ENCODE measurements around the gene GMDS. TPM values are rescaled to one million over a fixed set of nuclear protein-coding genes. Genes with fewer than 3 reads are reported as not detected.

Gene GMDS
- total and polyA plus RNA-seq, 2 donors (not counting 1 experiment from before 2014, with no cell fraction given), result 11.5 to 16.4 TPM

DNA sequence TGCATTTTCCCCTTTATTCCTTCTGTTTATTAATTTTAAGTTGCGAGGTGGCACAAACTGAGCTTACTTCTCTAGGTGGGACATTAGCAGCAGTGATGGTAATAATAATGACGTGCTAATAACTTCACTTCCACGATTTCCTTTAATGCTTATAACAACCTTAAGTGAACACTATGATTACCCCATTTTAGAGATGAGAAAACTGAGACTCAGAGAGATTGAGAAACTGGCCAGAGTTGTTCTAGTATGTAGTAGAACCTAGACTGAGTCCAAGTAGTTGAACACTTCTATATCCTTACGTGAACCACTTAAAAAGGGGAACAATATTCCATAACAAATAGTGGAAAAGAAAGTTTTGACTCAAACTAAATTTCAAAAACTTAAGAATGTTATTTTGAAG, 297.5 kb downstream of the GMDS start:
- no peak for ATAC-seq (ENCODE audit: low read depth)
- ChIA-PET POLR2A (no interaction called here), CTCF (no interaction called here)
- DNase-seq, result no peak
- H3K4me3 Mint-ChIP-seq, result no peak overlapping the region
- WGBS (ENCODE audit: insufficient coverage), result no CpG with 5 or more reads among the region's 4 CpGs
- intact Hi-C loops (cut with micrococcal nuclease), result no loop called here
- no peak overlapping the region for H3K27ac ChIP-seq (ENCODE audit: low read length in 2 of 2)
- no peaks in the 10 kb centered on the region for H3K36me3 ChIP-seq (replicated peaks in 1 of 2; ENCODE audit: control extremely low read depth in 1 of 2, control insufficient read depth in 1 of 2, extremely low read depth in 1 of 2, insufficient read depth in 2 of 2, low read length in 1 of 2)
- H3K4me1 ChIP-seq (ENCODE audit: control insufficient read depth in 2 of 2, insufficient read depth in 2 of 2, low read length in 2 of 2), result no peaks in the 10 kb centered on the region
- H4K20me1 ChIP-seq (ENCODE audit: control insufficient read depth, insufficient read depth, low read length, poor library complexity, severe bottlenecking), result no peaks in the 10 kb centered on the region
- no peak overlapping the region for H2AFZ ChIP-seq (ENCODE audit: insufficient read depth, low read depth, low read length, poor library complexity, severe bottlenecking)
- no peak overlapping the region for H3K9ac ChIP-seq (ENCODE audit: low read length)
- no peak overlapping the region for H3K27ac Mint-ChIP-seq
- H3K9me3 ChIP-seq (ENCODE audit: control extremely low read depth in 1 of 3, control insufficient read depth in 2 of 3, insufficient read depth in 1 of 3, low read length in 2 of 3), result no peaks in the 10 kb centered on the region
- H3K4me3 ChIP-seq (ENCODE audit: control extremely low read depth in 1 of 5, extremely low read depth in 1 of 5, insufficient read depth in 1 of 5, low read depth in 2 of 5, low read length in 4 of 5), result no peak overlapping the region
- no peaks in the 10 kb centered on the region for H3K27me3 Mint-ChIP-seq
- H3K4me1 Mint-ChIP-seq, result no peaks in the 10 kb centered on the region
- no peaks in the 10 kb centered on the region for H3K27me3 ChIP-seq (replicated peaks in 1 of 4; ENCODE audit: control extremely low read depth in 1 of 4, control insufficient read depth in 3 of 4, insufficient read depth in 4 of 4, low read length in 3 of 4)
- no peak overlapping the region for H3K4me2 ChIP-seq (replicated peaks; ENCODE audit: low read depth, low read length, poor library complexity, severe bottlenecking)
- no peak for TF ChIP-seq CTCF (IDR thresholded peaks at IDR 0.05)
- no peak for TF ChIP-seq EZH2 (IDR thresholded peaks at IDR 0.05; ENCODE audit: borderline replicate concordance, insufficient read depth, low read depth, low read length, poor library complexity, severe bottlenecking)
- H3K79me2 ChIP-seq (ENCODE audit: control insufficient read depth, insufficient read depth, low read length), result no peaks in the 10 kb centered on the region
- H3K9me3 Mint-ChIP-seq (ENCODE audit: insufficient read depth), result no peaks in the 10 kb centered on the region

GRCh38 chr6:1946583-1946982, 298.8 kb downstream of the GMDS start:
- TF ChIP-seq EZH2 (IDR thresholded peaks at IDR 0.05; ENCODE audit: borderline replicate concordance, insufficient read depth, low read depth, low read length, poor library complexity, severe bottlenecking), result no peak
- no peak for TF ChIP-seq CTCF (IDR thresholded peaks at IDR 0.05)
- intact Hi-C loops (cut with micrococcal nuclease), result no loop called here
- no peak overlapping the region for H3K9ac ChIP-seq (ENCODE audit: low read length)
- no peaks in the 10 kb centered on the region for H4K20me1 ChIP-seq (ENCODE audit: control insufficient read depth, insufficient read depth, low read length, poor library complexity, severe bottlenecking)
- no peaks in the 10 kb centered on the region for H3K9me3 ChIP-seq (ENCODE audit: control extremely low read depth in 1 of 3, control insufficient read depth in 2 of 3, insufficient read depth in 1 of 3, low read length in 2 of 3)
- H3K79me2 ChIP-seq (ENCODE audit: control insufficient read depth, insufficient read depth, low read length), result no peaks in the 10 kb centered on the region
- H3K36me3 ChIP-seq (replicated peaks in 1 of 2; ENCODE audit: control extremely low read depth in 1 of 2, control insufficient read depth in 1 of 2, extremely low read depth in 1 of 2, insufficient read depth in 2 of 2, low read length in 1 of 2), result no peaks in the 10 kb centered on the region
- H3K27me3 ChIP-seq (replicated peaks in 1 of 4; ENCODE audit: control extremely low read depth in 1 of 4, control insufficient read depth in 3 of 4, insufficient read depth in 4 of 4, low read length in 3 of 4), result no peaks in the 10 kb centered on the region
- WGBS (ENCODE audit: insufficient coverage), result 100% methylated on average over 2 of the region's 3 CpGs
- CTCF ChIA-PET, result no interaction called here
- Mint-ChIP-seq H3K4me1 (no peaks in the 10 kb centered on the region), H3K27ac (no peak overlapping the region), H3K9me3 (ENCODE audit: insufficient read depth) (no peaks in the 10 kb centered on the region), H3K27me3 (no peaks in the 10 kb centered on the region), H3K4me3 (no peak overlapping the region)
- H2AFZ ChIP-seq (ENCODE audit: insufficient read depth, low read depth, low read length, poor library complexity, severe bottlenecking), result no peak overlapping the region
- H3K4me1 ChIP-seq (ENCODE audit: control insufficient read depth in 2 of 2, insufficient read depth in 2 of 2, low read length in 2 of 2), result no peaks in the 10 kb centered on the region
- POLR2A ChIA-PET, result no interaction called here
- no peak overlapping the region for H3K4me3 ChIP-seq (ENCODE audit: control extremely low read depth in 1 of 5, extremely low read depth in 1 of 5, insufficient read depth in 1 of 5, low read depth in 2 of 5, low read length in 4 of 5)
- H3K27ac ChIP-seq (ENCODE audit: low read length in 2 of 2), result no peak overlapping the region
- DNase-seq (no peak), ATAC-seq (ENCODE audit: low read depth) (no peak)
- no peak overlapping the region for H3K4me2 ChIP-seq (replicated peaks; ENCODE audit: low read depth, low read length, poor library complexity, severe bottlenecking)
